Prostate gland (tissue), 2 donors: ENCODE results near the gene PID1. TPM values are rescaled to one million over a fixed set of nuclear protein-coding genes. Genes with fewer than 3 reads are reported as not detected.

Experiments
- DNase-seq: peaks from one replicate; pipeline ENCODE4 v3.0.0-alpha.2; 2019; ENCODE audit warnings: low spot score
- H3K27ac ChIP-seq, 2 donors: fragments of 200-600 bp; sonication (generic); 2 replicates each; pipeline ENCODE4 v1.5.1; 2017 to 2019
- H3K27me3 ChIP-seq: fragments of 200-600 bp; sonication (generic); replicated peaks from 2 replicates; pipeline ENCODE4 v1.5.1; 2019; ENCODE audit not compliant: insufficient read depth
- H3K36me3 ChIP-seq, 2 donors: fragments of 200-600 bp; sonication (generic); 1 replicate in 1 of 2; 2 replicates in 1 of 2; pipeline versions ENCODE4 v1.5.1 to v1.8.1; 2017 to 2019
- H3K4me1 ChIP-seq: fragments of 200-600 bp; sonication (generic); replicated peaks from 2 replicates; pipeline ENCODE4 v1.5.1; 2019
- H3K4me3 ChIP-seq, 2 donors: fragments of 200-600 bp; sonication (generic); 2 replicates each; pipeline ENCODE4 v1.5.1; 2017 to 2019
- H3K9me3 ChIP-seq: fragments of 200-600 bp; sonication (generic); 2 replicates; pipeline ENCODE4 v1.5.1; 2017
- CTCF ChIP-seq, 4 experiments: fragments of 200-600 bp in 2 of 4; fragments of 450-650 bp in 2 of 4; sonication (generic) in 2 of 4; IDR thresholded peaks; 1 replicate in 3 of 4; 2 replicates in 1 of 4; pipeline ENCODE4 v1.5.1; 2016 to 2019; ENCODE audit warnings: antibody characterized with exemption in 4 of 4, mild to moderate bottlenecking in 2 of 4, moderate library complexity in 2 of 4
- POLR2A ChIP-seq: fragments of 450-650 bp; IDR thresholded peaks from one replicate; pipeline ENCODE4 v1.6.1; 2016; ENCODE audit warnings: antibody characterized with exemption, mild to moderate bottlenecking
- POLR2AphosphoS5 ChIP-seq: sonication (generic); formaldehyde crosslinking; IDR thresholded peaks from one replicate; pipeline ENCODE4 v1.6.1; 2017; ENCODE audit warnings: antibody characterized with exemption
- WGBS: methylation state at CpG from one replicate; pipeline ENCODE4 v1.1.5; 2018; 5-methylcytosine and 5-hydroxymethylcytosine counted together
- intact Hi-C: fragments of 100-400 bp; cut with DNase I; formaldehyde crosslinking; loops from one replicate; pipeline ENCODE4 v1.14.2; 2022
- total RNA-seq, 2 donors: library from RNA; depleted of rRNA; stranded (reverse); fragments of >200 nt; gene quantifications; one replicate each; pipeline ENCODE4 v1.1.0, GENCODE V29; 2016

Gene PID1
- total RNA-seq, 2 donors from 2014 or later, result 14.0 to 21.0 TPM

GRCh38 chr2:229300790-229301189, 29.7 kb upstream of the PID1 start:
- TF ChIP-seq POLR2A, result no peak
- no peak for TF ChIP-seq POLR2AphosphoS5
- 67% methylated on average over 3 of the region's 3 CpGs for WGBS
- no peak overlapping the region for H3K27ac ChIP-seq
- H3K4me3 ChIP-seq, result no peak overlapping the region
- H3K4me1 ChIP-seq, result no peaks in the 10 kb centered on the region
- DNase-seq, result no peak
- no peaks in the 10 kb centered on the region for H3K9me3 ChIP-seq
- no peaks in the 10 kb centered on the region for H3K27me3 ChIP-seq
- no peaks in the 10 kb centered on the region for H3K36me3 ChIP-seq
- intact Hi-C loops, result no loop called here

- intact Hi-C loops, result no loop called here
Observed at GRCh38 chr2:229300371-229300770, 29.3 kb upstream of the PID1 start.

GRCh38 chr2:229297247-229297646, 26.2 kb upstream of the PID1 start:
- no peaks in the 10 kb centered on the region for H3K4me1 ChIP-seq
- no peak overlapping the region for H3K4me3 ChIP-seq
- WGBS, result 40% methylated on average over 6 of the region's 6 CpGs
- DNase-seq, result no peak
- H3K36me3 ChIP-seq, result no peaks in the 10 kb centered on the region
- TF ChIP-seq POLR2AphosphoS5, result no peak
- TF ChIP-seq CTCF (IDR thresholded peaks at IDR 0.05), result no peak
- H3K9me3 ChIP-seq, result no peaks in the 10 kb centered on the region
- no peaks in the 10 kb centered on the region for H3K27me3 ChIP-seq
- no peak overlapping the region for H3K27ac ChIP-seq
- intact Hi-C loops, result no loop called here

More at GRCh38 chr2:229300371-229300770, 29.3 kb upstream of the PID1 start:
- no peaks in the 10 kb centered on the region for H3K4me1 ChIP-seq
- no peak overlapping the region for H3K27ac ChIP-seq
- no peak for DNase-seq
- H3K9me3 ChIP-seq, result no peaks in the 10 kb centered on the region
- TF ChIP-seq POLR2A (no peak), CTCF (IDR thresholded peaks at IDR 0.05) (no peak), POLR2AphosphoS5 (no peak)
- H3K36me3 ChIP-seq, result no peaks in the 10 kb centered on the region
- no peaks in the 10 kb centered on the region for H3K27me3 ChIP-seq
- WGBS, result 69% methylated on average over 1 of the region's 1 CpG
- H3K4me3 ChIP-seq, result no peak overlapping the region

- WGBS, result 52% methylated on average over 3 of the region's 3 CpGs
- TF ChIP-seq CTCF (IDR thresholded peaks at IDR 0.05) (no peak), POLR2AphosphoS5 (no peak), POLR2A (no peak)
- Histone ChIP-seq H3K27me3 (no peaks in the 10 kb centered on the region), H3K4me1 (no peaks in the 10 kb centered on the region), H3K27ac (no peak overlapping the region), H3K4me3 (no peak overlapping the region), H3K36me3 (no peaks in the 10 kb centered on the region), H3K9me3 (no peaks in the 10 kb centered on the region)
- DNase-seq, result no peak
- intact Hi-C loops, result no loop called here
Observed at GRCh38 chr2:229296536-229296935, 25.4 kb upstream of the PID1 start.

- Histone ChIP-seq H3K27me3 (no peaks in the 10 kb centered on the region), H3K4me3 (no peak overlapping the region), H3K36me3 (no peaks in the 10 kb centered on the region), H3K9me3 (no peaks in the 10 kb centered on the region), H3K4me1 (no peaks in the 10 kb centered on the region), H3K27ac (no peak overlapping the region)
- TF ChIP-seq POLR2A (no peak), CTCF (IDR thresholded peaks at IDR 0.05) (no peak), POLR2AphosphoS5 (no peak)
- intact Hi-C loops, result no loop called here
- no peak for DNase-seq
Observed at GRCh38 chr2:229296016-229296415, 24.9 kb upstream of the PID1 start.
